T1000 (cell line): ENCODE data around the gene CAPRIN1.
"Not testable (repeated sequence)": the region's sequence is repeated elsewhere in the genome, so short reads cannot be mapped to it uniquely, and the experiment has no call there.

Source experiments
- DNase-seq: peaks from one replicate; lab custom pipeline; 2025; ENCODE audit warnings: mixed read lengths; lab: John Stamatoyannopoulos, UW

Gene CAPRIN1

GRCh38 chr11:34052036-34052607 is 591 bp downstream of the CAPRIN1 start:
- peak; percentile 63 for DNase-seq

DNA sequence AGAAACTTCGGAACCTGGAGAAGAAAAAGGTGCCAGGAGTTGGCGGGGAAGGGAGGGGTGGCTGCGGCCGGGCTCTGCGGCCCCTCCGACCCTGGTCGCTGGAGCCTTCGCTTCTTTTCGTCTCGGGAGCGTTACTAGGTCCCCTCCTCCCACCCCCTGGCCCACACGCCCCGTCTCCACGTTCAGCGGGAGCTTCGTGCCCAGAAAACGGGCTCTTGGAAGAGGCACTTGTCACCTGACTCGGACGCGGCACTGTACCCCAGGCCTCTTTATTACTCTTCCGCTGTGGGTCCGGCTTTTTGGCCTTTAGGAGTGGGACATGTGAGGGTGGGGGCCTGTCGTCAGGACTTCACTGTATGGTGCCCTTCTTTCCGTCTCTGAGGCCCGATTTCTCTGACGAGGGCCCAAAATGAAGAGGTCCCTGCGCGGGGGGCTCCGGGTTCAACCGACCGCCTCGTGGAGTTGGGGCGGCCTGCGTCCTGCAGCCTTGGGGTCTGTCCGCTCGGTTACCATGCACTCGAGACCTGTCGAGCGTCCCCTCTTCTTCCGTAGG is 1.2 kb downstream of the CAPRIN1 start:
- no peak for DNase-seq

DNA sequence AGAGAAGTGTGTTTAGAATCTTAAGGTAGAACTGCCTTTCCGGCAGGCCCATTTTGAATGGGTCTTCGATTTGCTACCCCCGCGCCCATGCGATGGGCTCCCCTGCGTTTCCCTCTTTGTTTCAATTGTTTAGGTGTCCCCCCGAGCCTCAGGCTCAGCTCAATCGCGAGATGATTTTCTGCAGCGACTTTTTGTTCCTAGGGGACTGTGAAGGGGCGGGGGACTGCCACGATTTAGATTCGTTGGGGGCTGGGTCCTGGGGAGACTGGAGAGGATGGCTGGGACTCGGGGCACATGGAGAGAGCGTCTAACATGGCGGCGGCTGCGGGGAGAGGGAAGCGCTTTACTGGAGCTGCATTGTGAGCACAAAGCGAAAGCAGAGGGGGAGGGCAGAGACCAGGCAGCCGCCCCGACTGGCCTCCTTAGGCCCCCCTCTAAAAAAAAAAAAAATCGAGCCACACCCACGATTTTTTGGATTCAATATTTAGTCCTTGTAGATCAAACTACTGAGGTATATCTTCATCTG is 1.7 kb downstream of the CAPRIN1 start:
- DNase-seq = no peak

- DNase-seq = not testable (repeated sequence)
These were observed 2.8 kb downstream of the CAPRIN1 start for GRCh38 chr11:34054351-34054750.

GRCh38 chr11:34055218-34056000 is 3.9 kb downstream of the CAPRIN1 start:
- DNase-seq = no peak

- DNase-seq = no peak
These were observed 5.1 kb downstream of the CAPRIN1 start for GRCh38 chr11:34056672-34057071.

- no peak for DNase-seq
These were observed 11.7 kb downstream of the CAPRIN1 start for GRCh38 chr11:34063061-34063795.

GRCh38 chr11:34064291-34064690 is 12.8 kb downstream of the CAPRIN1 start:
- DNase-seq = no peak

- no peak for DNase-seq
These were observed 14.1 kb downstream of the CAPRIN1 start for GRCh38 chr11:34065505-34066203.

GRCh38 chr11:34066766-34067165 is 15.2 kb downstream of the CAPRIN1 start:
- not testable (repeated sequence) for DNase-seq

- DNase-seq = no peak
These were observed 16.0 kb downstream of the CAPRIN1 start for GRCh38 chr11:34067383-34068065.

GRCh38 chr11:34068111-34068510 is 16.6 kb downstream of the CAPRIN1 start:
- no peak for DNase-seq

GRCh38 chr11:34071306-34071705 is 19.8 kb downstream of the CAPRIN1 start:
- DNase-seq = not testable (repeated sequence)

DNA sequence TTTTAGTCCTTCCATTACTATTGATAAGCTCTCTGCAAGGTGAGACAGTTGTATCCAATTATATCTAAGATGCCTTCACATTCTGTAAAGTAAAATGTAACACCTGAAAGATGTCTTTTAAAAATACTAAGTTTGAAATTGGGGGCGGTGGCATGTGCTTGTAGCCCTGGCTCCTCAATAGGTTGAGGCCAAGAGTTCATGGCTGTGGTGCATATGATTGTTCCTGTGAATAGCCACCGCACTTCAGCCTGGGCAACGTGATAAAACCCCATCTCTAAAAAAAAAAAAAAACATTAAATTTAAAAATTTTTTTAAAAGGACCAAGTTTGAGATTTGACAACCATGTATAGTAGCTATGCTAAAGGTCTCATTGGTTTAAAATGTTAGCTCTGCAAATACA is 20.5 kb downstream of the CAPRIN1 start:
- no peak for DNase-seq

GRCh38 chr11:34072832-34073231 is 21.3 kb downstream of the CAPRIN1 start:
- no peak for DNase-seq

GRCh38 chr11:34074391-34074790 is 22.9 kb downstream of the CAPRIN1 start:
- DNase-seq = no peak

DNA sequence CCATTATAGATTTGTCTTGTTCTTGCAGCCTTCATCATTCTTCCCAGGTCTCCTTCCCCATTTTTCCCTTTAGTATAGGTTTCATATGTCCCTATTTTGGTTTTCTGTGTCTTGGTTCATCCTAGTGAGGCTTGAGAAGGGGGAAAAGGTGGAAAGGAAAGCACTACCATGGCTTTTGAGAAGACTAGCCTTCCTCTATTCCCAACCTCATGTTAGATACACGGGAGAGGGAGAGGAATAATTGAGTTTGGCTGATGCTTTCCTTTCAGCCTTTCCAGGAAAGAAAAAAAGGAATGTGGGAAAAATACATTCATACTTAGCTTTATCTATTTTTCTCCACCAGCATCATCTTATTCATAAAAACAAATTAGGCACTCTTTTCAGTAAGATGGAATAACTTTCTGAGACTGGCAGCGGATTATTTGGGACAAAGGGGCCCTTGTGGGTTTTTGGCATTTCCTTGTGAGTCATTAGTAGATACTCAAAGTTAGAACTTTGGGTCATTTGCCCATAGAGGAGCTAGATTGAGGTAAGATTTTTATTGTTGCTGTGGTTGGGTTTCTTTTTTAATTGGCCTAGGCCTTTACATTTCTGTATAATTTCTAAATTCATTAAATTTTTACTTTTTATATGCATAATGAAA is 23.8 kb downstream of the CAPRIN1 start:
- DNase-seq = no peak

- DNase-seq = no peak
These were observed 29.1 kb downstream of the CAPRIN1 start for GRCh38 chr11:34080609-34081008.

GRCh38 chr11:34084637-34085036 is 33.1 kb downstream of the CAPRIN1 start:
- no peak for DNase-seq

DNA sequence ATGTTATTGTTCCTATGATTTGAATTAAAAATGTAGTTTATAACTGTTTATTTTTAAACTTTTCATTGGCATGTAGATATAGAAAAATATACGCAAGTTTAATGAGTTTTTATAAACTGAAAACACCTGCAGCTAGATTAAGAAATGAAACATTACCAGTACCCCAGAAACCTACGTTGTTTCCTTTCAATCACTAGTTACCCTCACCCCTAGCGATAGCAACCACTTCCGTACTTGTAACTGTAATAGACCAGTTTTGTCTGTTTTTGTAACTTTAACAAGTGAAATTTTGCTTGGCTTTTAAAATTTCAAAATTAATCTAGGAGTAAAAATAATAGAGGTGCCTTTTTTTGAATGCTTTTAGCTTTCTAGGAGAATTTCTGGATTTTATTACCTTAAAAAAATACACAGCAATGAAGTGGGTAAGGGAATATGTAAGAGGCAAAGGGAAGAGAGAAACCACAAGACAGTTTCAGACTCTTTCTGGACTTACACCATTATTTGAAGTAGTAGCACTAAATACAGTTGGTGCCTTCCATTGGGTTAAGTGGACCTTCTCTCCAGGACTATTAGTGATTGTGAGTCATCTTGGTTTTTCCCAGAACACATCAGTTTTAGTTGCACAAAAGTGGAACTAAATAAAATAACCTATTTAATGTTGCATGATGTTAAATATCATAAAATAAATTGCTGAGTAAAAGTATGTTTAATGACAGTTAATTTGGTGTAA is 35.2 kb downstream of the CAPRIN1 start:
- no peak for DNase-seq
